ENCODE results near the gene SIK3. TPM values are rescaled to one million over a fixed set of nuclear protein-coding genes. Genes with fewer than 3 reads are reported as not detected.

The SIK3 gene
- total RNA-seq, 2 donors from 2014 or later = 26.2 to 77.6 TPM

DNA sequence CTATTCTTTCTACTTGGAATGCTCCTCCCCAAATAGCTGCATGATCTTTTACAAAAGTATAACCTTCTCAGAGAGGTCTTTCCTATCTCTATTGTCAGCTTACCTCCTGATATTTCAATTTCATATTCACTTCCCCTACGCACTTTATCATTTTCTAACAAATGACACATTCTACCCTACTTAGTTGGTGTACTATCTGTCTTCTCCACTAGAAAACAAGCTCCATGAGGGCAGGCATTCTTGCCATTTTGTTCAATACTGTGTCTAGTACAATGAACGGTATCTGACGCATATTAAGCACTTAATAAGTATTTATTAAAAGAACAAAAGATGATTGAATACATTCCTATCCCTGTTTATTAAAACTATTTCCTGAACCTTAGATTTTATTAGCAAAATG, 164.3 kb downstream of the SIK3 start:
- H3K36me3 ChIP-seq = no peaks in the 10 kb centered on the region
- no peak for DNase-seq (ENCODE audit: low spot score)
- H3K27me3 ChIP-seq (replicated peaks; ENCODE audit: insufficient read depth) = no peaks in the 10 kb centered on the region
- no peak overlapping the region for H3K4me3 ChIP-seq
- H3K9me3 ChIP-seq = no peaks in the 10 kb centered on the region
- WGBS = 97% methylated on average over 3 of the region's 3 CpGs
- H3K27ac ChIP-seq = no peak overlapping the region
- no peaks in the 10 kb centered on the region for H3K4me1 ChIP-seq (replicated peaks)
- intact Hi-C loops (cut with DNase I) = no loop called here
- TF ChIP-seq, protein P1, sequence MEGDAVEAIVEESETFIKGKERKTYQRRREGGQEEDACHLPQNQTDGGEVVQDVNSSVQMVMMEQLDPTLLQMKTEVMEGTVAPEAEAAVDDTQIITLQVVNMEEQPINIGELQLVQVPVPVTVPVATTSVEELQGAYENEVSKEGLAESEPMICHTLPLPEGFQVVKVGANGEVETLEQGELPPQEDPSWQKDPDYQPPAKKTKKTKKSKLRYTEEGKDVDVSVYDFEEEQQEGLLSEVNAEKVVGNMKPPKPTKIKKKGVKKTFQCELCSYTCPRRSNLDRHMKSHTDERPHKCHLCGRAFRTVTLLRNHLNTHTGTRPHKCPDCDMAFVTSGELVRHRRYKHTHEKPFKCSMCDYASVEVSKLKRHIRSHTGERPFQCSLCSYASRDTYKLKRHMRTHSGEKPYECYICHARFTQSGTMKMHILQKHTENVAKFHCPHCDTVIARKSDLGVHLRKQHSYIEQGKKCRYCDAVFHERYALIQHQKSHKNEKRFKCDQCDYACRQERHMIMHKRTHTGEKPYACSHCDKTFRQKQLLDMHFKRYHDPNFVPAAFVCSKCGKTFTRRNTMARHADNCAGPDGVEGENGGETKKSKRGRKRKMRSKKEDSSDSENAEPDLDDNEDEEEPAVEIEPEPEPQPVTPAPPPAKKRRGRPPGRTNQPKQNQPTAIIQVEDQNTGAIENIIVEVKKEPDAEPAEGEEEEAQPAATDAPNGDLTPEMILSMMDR (IDR thresholded peaks at IDR 0.05) = no peak
- TF ChIP-seq POLR2A (IDR thresholded peaks at IDR 0.05) (no peak), POLR2AphosphoS5 (IDR thresholded peaks at IDR 0.05) (no peak)

DNA sequence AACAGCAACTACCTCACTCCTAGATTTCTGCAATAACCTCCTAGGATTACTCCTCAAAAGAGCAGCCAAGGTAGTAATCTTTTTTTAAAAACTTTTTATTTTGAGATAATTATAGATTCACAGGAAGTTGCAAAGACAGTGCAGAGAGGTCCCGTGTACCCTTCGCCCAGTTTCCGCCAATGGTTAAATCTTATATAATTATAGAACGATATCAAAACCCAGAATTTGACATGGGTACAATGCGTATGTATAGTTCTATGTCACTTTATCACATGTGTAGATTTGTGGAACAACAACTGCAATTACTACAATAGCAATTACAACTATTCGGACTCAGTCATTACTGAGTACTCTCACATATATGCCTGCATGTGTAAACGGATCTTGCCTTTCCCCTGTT, 166.0 kb downstream of the SIK3 start:
- TF ChIP-seq POLR2A (IDR thresholded peaks at IDR 0.05) (no peak), POLR2AphosphoS5 (IDR thresholded peaks at IDR 0.05) (no peak)
- TF ChIP-seq, protein P1 (IDR thresholded peaks at IDR 0.05) = no peak
- no peak overlapping the region for H3K27ac ChIP-seq
- 93% methylated on average over 7 of the region's 7 CpGs for WGBS

DNA sequence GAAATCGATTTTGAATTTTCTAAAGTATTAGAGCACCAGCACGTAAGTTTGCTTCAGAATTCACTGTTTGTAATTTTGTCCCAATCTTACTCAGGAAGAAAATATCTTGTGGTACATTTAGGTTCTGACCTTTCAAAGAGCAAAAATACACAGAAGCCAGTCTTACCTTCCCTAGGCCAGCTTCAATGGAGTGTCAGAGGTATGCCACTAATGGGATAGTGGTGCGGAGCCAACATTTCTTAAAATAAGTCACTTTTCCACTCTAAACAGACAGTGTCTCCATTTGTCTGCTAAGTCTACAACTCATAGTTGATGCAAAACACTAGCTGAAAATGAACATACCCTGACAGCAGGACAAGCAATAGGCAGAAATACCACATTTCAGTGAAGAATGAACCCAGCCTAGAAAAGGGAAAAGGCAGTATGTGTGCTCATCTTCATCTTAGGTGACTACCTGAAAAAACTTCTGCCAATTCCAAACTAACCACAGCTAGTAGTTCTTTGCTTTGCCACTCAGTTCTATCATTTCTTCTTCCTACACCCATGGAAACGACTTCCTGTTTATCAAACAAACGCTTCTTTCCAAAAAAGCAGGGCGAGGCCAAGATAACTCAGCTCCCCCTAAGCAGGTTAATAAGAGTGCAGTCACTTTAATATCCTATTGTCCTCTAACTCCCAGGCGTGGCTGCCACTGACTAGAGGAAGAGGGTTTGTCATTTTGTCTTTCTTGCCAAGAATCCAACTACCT, 166.8 kb downstream of the SIK3 start:
- TF ChIP-seq POLR2A (IDR thresholded peaks at IDR 0.05) = no peak
- TF ChIP-seq, protein P1 (IDR thresholded peaks at IDR 0.05) = no peak
- TF ChIP-seq POLR2AphosphoS5 (IDR thresholded peaks at IDR 0.05) = no peak
- 83% methylated on average over 7 of the region's 7 CpGs for WGBS
- H3K9me3 ChIP-seq = no peaks in the 10 kb centered on the region
- no peak for DNase-seq (ENCODE audit: low spot score)
- no peaks in the 10 kb centered on the region for H3K4me1 ChIP-seq (replicated peaks)
- H3K27ac ChIP-seq = no peak overlapping the region
- intact Hi-C loops (cut with DNase I) = no loop called here
- H3K4me3 ChIP-seq = no peak overlapping the region
- no peaks in the 10 kb centered on the region for H3K36me3 ChIP-seq
- no peaks in the 10 kb centered on the region for H3K27me3 ChIP-seq (replicated peaks; ENCODE audit: insufficient read depth)

More for the DNA sequence above, 166.0 kb downstream of the SIK3 start:
- Histone ChIP-seq H3K27me3 (replicated peaks; ENCODE audit: insufficient read depth) (no peaks in the 10 kb centered on the region), H3K4me1 (replicated peaks) (no peaks in the 10 kb centered on the region), H3K4me3 (no peak overlapping the region), H3K9me3 (no peaks in the 10 kb centered on the region), H3K36me3 (no peaks in the 10 kb centered on the region)
- intact Hi-C loops (cut with DNase I) = no loop called here
- no peak for DNase-seq (ENCODE audit: low spot score)

DNA sequence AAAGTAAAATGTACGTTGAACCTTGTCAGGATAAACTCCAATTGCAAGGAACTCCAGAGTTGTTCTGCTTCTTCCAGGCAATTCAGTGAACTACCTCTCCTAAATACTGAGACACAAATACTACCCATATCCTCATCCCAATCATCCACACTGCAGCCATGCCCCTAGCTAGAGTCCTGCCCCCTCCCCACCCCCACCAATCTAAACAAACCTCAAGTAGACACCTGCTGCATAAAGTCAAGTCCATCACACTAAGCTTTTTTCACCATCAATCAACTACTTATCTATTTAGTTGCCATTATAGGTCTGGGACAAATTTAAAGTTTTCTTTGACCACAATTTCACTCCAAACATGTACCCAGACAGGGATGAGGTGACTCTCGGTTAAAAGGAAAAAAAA, 167.6 kb downstream of the SIK3 start:
- no peak overlapping the region for H3K4me3 ChIP-seq

More for the DNA sequence above, 167.6 kb downstream of the SIK3 start:
- TF ChIP-seq, protein P1 (IDR thresholded peaks at IDR 0.05) = no peak
- TF ChIP-seq POLR2A (IDR thresholded peaks at IDR 0.05) (no peak), POLR2AphosphoS5 (IDR thresholded peaks at IDR 0.05) (no peak)
- 80% methylated on average over 2 of the region's 2 CpGs for WGBS
- H3K4me1 ChIP-seq (replicated peaks) = no peaks in the 10 kb centered on the region
- intact Hi-C loops (cut with DNase I) = no loop called here
- no peaks in the 10 kb centered on the region for H3K27me3 ChIP-seq (replicated peaks; ENCODE audit: insufficient read depth)
- H3K9me3 ChIP-seq = no peaks in the 10 kb centered on the region
- DNase-seq (ENCODE audit: low spot score) = no peak
- H3K27ac ChIP-seq = no peak overlapping the region
- peaks cover 0 to 5% of the 10 kb centered on the region in 2 donors for H3K36me3 ChIP-seq

Measured in prostate gland (tissue), 2 donors.